Heart right ventricle (tissue), 16 donors: ENCODE measurements around the gene JAK1. TPM values are rescaled to one million over a fixed set of nuclear protein-coding genes. Genes with fewer than 3 reads are reported as not detected.

Experiments used
- ATAC-seq, 8 donors: fragments of 200-7000 bp; cut with Tn5 transposase; one replicate each; pipeline ENCODE4 v1.9.1; 2020; ENCODE audit warnings: mild to moderate bottlenecking in 8 of 8, moderate library complexity in 8 of 8, moderate number of reproducible peaks in 1 of 8
- DNase-seq, 2 donors: peaks; one replicate each; pipeline ENCODE4 v3.0.0-alpha.2; 2020
- H3K27ac ChIP-seq, 10 donors: fragments of 200-600 bp; sonication (generic) in 2 of 10; one replicate each; pipeline versions ENCODE4 v1.5.0 to v1.8.0; 2020 to 2022; ENCODE audit warnings: mild to moderate bottlenecking in 3 of 10
- H3K27me3 ChIP-seq, 7 donors: fragments of 200-600 bp; one replicate each; pipeline ENCODE4 v1.8.0; 2021 to 2022; ENCODE audit warnings: mild to moderate bottlenecking in 2 of 7
- H3K36me3 ChIP-seq, 9 donors: fragments of 200-600 bp; sonication (generic) in 1 of 9; one replicate each; pipeline versions ENCODE4 v1.5.0 to v1.8.0; 2020 to 2022; ENCODE audit warnings: mild to moderate bottlenecking in 2 of 9
- H3K4me1 ChIP-seq, 9 donors: fragments of 200-600 bp; sonication (generic) in 1 of 9; one replicate each; pipeline versions ENCODE4 v1.5.0 to v1.8.0; 2020 to 2022; ENCODE audit warnings: mild to moderate bottlenecking in 4 of 9
- H3K4me3 ChIP-seq, 10 donors: fragments of 200-600 bp; sonication (generic) in 2 of 10; one replicate each; pipeline versions ENCODE4 v1.5.0 to v1.8.0; 2020 to 2022; ENCODE audit warnings: mild to moderate bottlenecking in 7 of 10, moderate library complexity in 2 of 10
- H3K9me3 ChIP-seq, 11 donors: fragments of 200-600 bp in 10 of 11; sonication (generic) in 2 of 11; one replicate each; pipeline versions ENCODE4 v1.5.0 to v1.8.0; 2013 to 2022; ENCODE audit warnings: mild to moderate bottlenecking in 2 of 11, control low read depth in 1 of 11, moderate library complexity in 1 of 11
- CTCF ChIP-seq, 9 donors: fragments of 200-600 bp; sonication (generic) in 2 of 9; IDR thresholded peaks; one replicate each; pipeline versions ENCODE4 v1.5.0 to v1.8.0; 2021 to 2022; ENCODE audit warnings: antibody characterized with exemption in 9 of 9, mild to moderate bottlenecking in 5 of 9, moderate library complexity in 1 of 9
- WGBS, 2 donors: extraction: QIAGEN DNeasy Blood & Tissue Kit; methylation state at CpG; one replicate each; pipeline ENCODE4 v1.1.7; 2013; ENCODE audit warnings: inconsistent platforms in 1 of 2; 5-methylcytosine and 5-hydroxymethylcytosine counted together
- intact Hi-C, 10 donors: fragments of 100-400 bp; cut with DNase I; formaldehyde crosslinking; loops; one replicate each; pipeline versions ENCODE4 v1.11.1 to v1.14.2; 2022
- polyA plus RNA-seq, 2 donors: library from polyadenylated mRNA; stranded (reverse); fragments of 200-250 nt; gene quantifications; one replicate each; pipeline ENCODE4 v1.2.3, GENCODE V29; 2013
- total RNA-seq, 10 donors: library from RNA; stranded (reverse); fragmentation: NEBNext Ultra II Directional in 3 of 10; extraction: Animal tissue kit (Norgen Biotek cat#: 25700) in 3 of 10; gene quantifications; one replicate each; pipeline versions ENCODE4 v1.2.1 to v1.2.4, GENCODE V29; 2021 to 2023
- donor health status: Arrhythmogenic right ventricular cardiomyopathy.
- donor health status: ischemic (EF 13 %, LVEDD 7.1; RV severe dilation, severe dysfunction).
- donor health status: healthy with polysubstance abuse.
- donor health status: DM: no; HTN: yes; CAD: no.
- donor health status: DM: no; HTN: no; CAD: no.
- donor health status: ischemic (EF 25% LVEDD 6.9; RV normal size, moderate dysfunction).
- donor health status: ischemic (EF 25% LVEDD 5.7; RV mildly dilated, moderate dysfunction).
- donor health status: healthy.
- donor health status: DM: yes; HTN: yes; CAD: no.
- donor health status: Ischemic cardiomyopathy.
- donor health status: ischemic (EF 35%, LVEDD 5.7; RV mildly dilated, moderate dysfunction).
- donor health status: nonischemic (EF 11% LVEDD 7.7; RV severe dilation, severe dysfunction).
- donor health status: DM: yes; HTN: yes; CAD: no.
- donor health status: PGD.
- donor health status: ischemic (EF 29% LVEDD 5.4; RV normal size, mild dysfunction).
- donor health status: nonischemic (EF 23%, LVEDD 6.1; RV moderate dilation, normal function).

JAK1 gene
- total and polyA plus RNA-seq, 12 donors, result 20.1 to 122 (median 81.3) TPM

- Histone ChIP-seq H3K4me3 (no peak overlapping the region), H3K4me1 (peaks cover 0 to 20% (median 0%) of the 10 kb centered on the region in 9 donors), H3K27ac (no peak overlapping the region), H3K27me3 (no peaks in the 10 kb centered on the region), H3K36me3 (peaks cover 0 to 53% (median 21%) of the 10 kb centered on the region in 9 donors), H3K9me3 (no peaks in the 10 kb centered on the region)
- DNase-seq (no peak), ATAC-seq (no peak)
- intact Hi-C loops, result no loop called here
- 71% methylated on average over 5 of the region's 5 CpGs for WGBS, 2 donors
- TF ChIP-seq CTCF (IDR thresholded peaks at IDR 0.05), result no peak
Observed at GRCh38 chr1:64830030-64830651, 136.2 kb downstream of the JAK1 start.

- Histone ChIP-seq H3K36me3 (peaks cover 0 to 47% (median 21%) of the 10 kb centered on the region in 9 donors), H3K4me3 (no peak overlapping the region), H3K27me3 (no peaks in the 10 kb centered on the region), H3K27ac (no peak overlapping the region), H3K4me1 (peaks cover 0 to 20% (median under 1%) of the 10 kb centered on the region in 9 donors), H3K9me3 (no peaks in the 10 kb centered on the region)
- no peak for TF ChIP-seq CTCF (IDR thresholded peaks at IDR 0.05)
- 57 to 63% methylated on average over 8 of the region's 8 CpGs for WGBS, 2 donors
- intact Hi-C loops, result loop anchor here in 4 of 10 donors (5.0 to 10.0 kb wide), 5 partner anchors 85 to 565 kb away; partner anchors contain the start of genes CACHD1 (in 1 of the 4) and RAVER2 (in 1 of the 4)
- DNase-seq (no peak), ATAC-seq (peak; percentile 43 to 90 (median 57))
Observed at GRCh38 chr1:64829411-64830029, 136.8 kb downstream of the JAK1 start.

- H3K4me1 ChIP-seq, result peaks cover 0 to 24% (median 8%) of the 10 kb centered on the region in 9 donors
Observed at GRCh38 chr1:64828829-64829228, 137.5 kb downstream of the JAK1 start.

More at GRCh38 chr1:64828829-64829228, 137.5 kb downstream of the JAK1 start:
- intact Hi-C loops, result loop anchor here in 4 of 10 donors (5.0 to 10.0 kb wide), 5 partner anchors 84 to 564 kb away; partner anchors contain the start of genes CACHD1 (in 1 of the 4) and RAVER2 (in 1 of the 4)
- no peak for TF ChIP-seq CTCF (IDR thresholded peaks at IDR 0.05)
- no peak overlapping the region for H3K27ac ChIP-seq
- ATAC-seq (no peak), DNase-seq (no peak)
- H3K9me3 ChIP-seq, result no peaks in the 10 kb centered on the region
- 53% methylated on average over 1 of the region's 1 CpG for WGBS, 2 donors
- no peak overlapping the region for H3K4me3 ChIP-seq
- no peaks in the 10 kb centered on the region for H3K27me3 ChIP-seq
- peaks cover 0 to 40% (median 21%) of the 10 kb centered on the region in 9 donors for H3K36me3 ChIP-seq
